Gastrocnemius medialis (tissue), 4 donors: ENCODE measurements around the gene HIC1. TPM values are rescaled to one million over a fixed set of nuclear protein-coding genes. Genes with fewer than 3 reads are reported as not detected.

Source experiments
- ATAC-seq, 2 donors: fragments of 150-250 bp; one replicate each; pipeline ENCODE4 v1.9.1; 2016
- DNase-seq, 2 donors: peaks; one replicate each; pipeline ENCODE4 v3.0.0-alpha.2; 2019
- H3K27ac ChIP-seq, 4 donors: fragments of 200-600 bp; sonication (generic); 1 replicate in 1 of 4; 2 replicates in 3 of 4; pipeline ENCODE4 v1.5.1; 2016 to 2018; ENCODE audit warnings: mild to moderate bottlenecking in 2 of 4, moderate library complexity in 1 of 4
- H3K27me3 ChIP-seq, 3 donors: fragments of 200-600 bp; sonication (generic) in 2 of 3; 1 replicate in 1 of 3; 2 replicates in 2 of 3; pipeline versions ENCODE4 v1.5.1 to v1.6.0; 2016 to 2019; ENCODE audit warnings: mild to moderate bottlenecking in 1 of 3, moderate library complexity in 1 of 3
- H3K36me3 ChIP-seq, 2 donors: fragments of 200-600 bp; sonication (generic) in 1 of 2; one replicate each; pipeline ENCODE4 v1.5.1; 2017 to 2018
- H3K4me1 ChIP-seq, 2 donors: fragments of 200-600 bp; sonication (generic) in 1 of 2; one replicate each; pipeline ENCODE4 v1.5.1; 2016 to 2017; ENCODE audit warnings: mild to moderate bottlenecking in 2 of 2
- H3K4me3 ChIP-seq, 4 donors: fragments of 200-600 bp; sonication (generic) in 3 of 4; 1 replicate in 1 of 4; 2 replicates in 3 of 4; pipeline ENCODE4 v1.5.1; 2016 to 2019; ENCODE audit warnings: mild to moderate bottlenecking in 2 of 4
- H3K9me3 ChIP-seq, 3 donors: fragments of 200-600 bp; sonication (generic) in 2 of 3; 1 replicate in 1 of 3; 2 replicates in 2 of 3; pipeline ENCODE4 v1.5.1; 2016 to 2019
- POLR2A ChIP-seq, 2 donors: fragments of 450-650 bp; IDR thresholded peaks; one replicate each; pipeline ENCODE4 v1.6.1; 2017; ENCODE audit warnings: antibody characterized with exemption in 2 of 2, mild to moderate bottlenecking in 2 of 2, moderate library complexity in 2 of 2
- in situ Hi-C, 4 donors: fragments of 200-750 bp; cut with MboI; loops; one replicate each; pipeline versions ENCODE4 v1.15.0 to v1.8.0; 2017; ENCODE audit warnings: low sequenced_read_pairs in 4 of 4
- intact Hi-C: fragments of 100-400 bp; cut with DNase I; formaldehyde crosslinking; loops from one replicate; pipeline ENCODE4 v1.15.1; 2023; ENCODE audit warnings: low total_unique reads
- total RNA-seq, 4 donors: library from RNA; depleted of rRNA; stranded (reverse); fragments of >200 nt; gene quantifications; one replicate each; pipeline versions ENCODE4 v1.1.0 to v1.2.3, GENCODE V29; 2016
- TF ChIP-seq, protein P1 (sequence below), 5 experiments: fragments of 450-650 bp in 3 of 5; fragments of 200-600 bp in 2 of 5; sonication (generic) in 2 of 5; IDR thresholded peaks in 4 of 5; conservative IDR thresholded peaks in 1 of 5; 1 replicate in 4 of 5; 2 replicates in 1 of 5; pipeline ENCODE4 v1.5.1; 2016 to 2019; ENCODE audit warnings: antibody characterized with exemption in 5 of 5, mild to moderate bottlenecking in 3 of 5, moderate library complexity in 3 of 5

Gene HIC1
- total RNA-seq, 4 donors from 2014 or later = 4.6 to 9.6 (median 6.9) TPM

DNA sequence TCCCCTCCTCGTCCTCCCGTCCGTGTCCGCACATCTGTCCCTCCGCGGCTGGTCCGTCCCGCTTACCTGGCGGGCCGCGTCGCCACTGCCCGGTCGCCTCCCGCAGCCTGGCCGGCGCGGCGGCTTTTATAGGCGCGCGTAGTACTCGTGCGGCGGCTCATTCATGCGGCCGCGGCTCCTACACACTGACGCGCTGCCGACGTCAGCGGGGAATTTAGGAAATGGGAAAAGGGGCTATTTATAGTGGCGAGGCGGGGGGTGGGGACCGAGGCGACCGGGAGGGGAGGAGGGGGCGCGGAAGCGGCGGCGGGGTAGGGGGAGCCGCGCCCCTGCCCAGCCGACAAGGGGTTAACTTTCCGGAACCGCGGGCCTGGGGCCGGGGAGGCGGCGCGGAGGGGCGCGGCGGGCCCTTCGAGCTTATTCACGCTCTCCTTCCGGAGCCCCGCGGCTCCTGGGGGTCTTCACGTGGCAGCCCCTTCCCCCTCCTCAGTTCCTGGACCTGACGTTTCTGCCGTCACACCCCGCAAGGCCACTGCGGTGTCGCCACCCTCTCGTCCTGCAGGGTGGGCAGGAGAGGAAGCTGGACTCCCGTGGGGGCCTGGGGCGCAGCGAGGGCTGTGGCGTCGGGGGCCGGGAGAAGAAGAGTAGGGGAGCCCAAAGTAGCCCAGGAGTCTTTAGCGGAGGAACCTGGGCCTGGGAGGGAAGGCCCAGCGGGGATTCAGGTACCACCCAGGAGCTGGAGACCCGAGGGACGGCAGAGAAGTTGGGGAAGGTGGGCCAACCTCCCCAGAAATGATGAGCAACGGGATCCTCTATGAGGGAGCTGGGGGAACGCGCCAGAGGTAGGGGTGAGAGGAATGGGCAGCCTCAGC, 3.6 kb upstream of the HIC1 start:
- Histone ChIP-seq H3K27me3 (peaks cover 11 to 14% (median 14%) of the 10 kb centered on the region in 3 donors), H3K36me3 (no peaks in the 10 kb centered on the region), H3K27ac (peak overlapping the region; percentile 32 to 57 (median 47)), H3K9me3 (no peaks in the 10 kb centered on the region), H3K4me3 (peak overlapping the region; percentile 43 to 68 (median 64)), H3K4me1 (peaks cover 10 to 26% of the 10 kb centered on the region in 2 donors)
- in situ Hi-C loops = loop anchor here in 1 of 4 donors (5.0 kb wide), 1 partner anchor 196 kb away; no protein-coding TSS in a partner anchor
- intact Hi-C loops = loop anchor here (5.0 kb wide), 3 partner anchors 286 to 351 kb away; partner anchors contain the start of genes MNT, SGSM2 and TSR1
- DNase-seq (no peak), ATAC-seq (no peak)
- no peak for TF ChIP-seq POLR2A (IDR thresholded peaks at IDR 0.05)
- TF ChIP-seq, protein P1, sequence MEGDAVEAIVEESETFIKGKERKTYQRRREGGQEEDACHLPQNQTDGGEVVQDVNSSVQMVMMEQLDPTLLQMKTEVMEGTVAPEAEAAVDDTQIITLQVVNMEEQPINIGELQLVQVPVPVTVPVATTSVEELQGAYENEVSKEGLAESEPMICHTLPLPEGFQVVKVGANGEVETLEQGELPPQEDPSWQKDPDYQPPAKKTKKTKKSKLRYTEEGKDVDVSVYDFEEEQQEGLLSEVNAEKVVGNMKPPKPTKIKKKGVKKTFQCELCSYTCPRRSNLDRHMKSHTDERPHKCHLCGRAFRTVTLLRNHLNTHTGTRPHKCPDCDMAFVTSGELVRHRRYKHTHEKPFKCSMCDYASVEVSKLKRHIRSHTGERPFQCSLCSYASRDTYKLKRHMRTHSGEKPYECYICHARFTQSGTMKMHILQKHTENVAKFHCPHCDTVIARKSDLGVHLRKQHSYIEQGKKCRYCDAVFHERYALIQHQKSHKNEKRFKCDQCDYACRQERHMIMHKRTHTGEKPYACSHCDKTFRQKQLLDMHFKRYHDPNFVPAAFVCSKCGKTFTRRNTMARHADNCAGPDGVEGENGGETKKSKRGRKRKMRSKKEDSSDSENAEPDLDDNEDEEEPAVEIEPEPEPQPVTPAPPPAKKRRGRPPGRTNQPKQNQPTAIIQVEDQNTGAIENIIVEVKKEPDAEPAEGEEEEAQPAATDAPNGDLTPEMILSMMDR (IDR thresholded peaks at IDR 0.05 in 4 of 5, conservative IDR thresholded peaks at IDR 0.05 in 1 of 5) = no peak

DNA sequence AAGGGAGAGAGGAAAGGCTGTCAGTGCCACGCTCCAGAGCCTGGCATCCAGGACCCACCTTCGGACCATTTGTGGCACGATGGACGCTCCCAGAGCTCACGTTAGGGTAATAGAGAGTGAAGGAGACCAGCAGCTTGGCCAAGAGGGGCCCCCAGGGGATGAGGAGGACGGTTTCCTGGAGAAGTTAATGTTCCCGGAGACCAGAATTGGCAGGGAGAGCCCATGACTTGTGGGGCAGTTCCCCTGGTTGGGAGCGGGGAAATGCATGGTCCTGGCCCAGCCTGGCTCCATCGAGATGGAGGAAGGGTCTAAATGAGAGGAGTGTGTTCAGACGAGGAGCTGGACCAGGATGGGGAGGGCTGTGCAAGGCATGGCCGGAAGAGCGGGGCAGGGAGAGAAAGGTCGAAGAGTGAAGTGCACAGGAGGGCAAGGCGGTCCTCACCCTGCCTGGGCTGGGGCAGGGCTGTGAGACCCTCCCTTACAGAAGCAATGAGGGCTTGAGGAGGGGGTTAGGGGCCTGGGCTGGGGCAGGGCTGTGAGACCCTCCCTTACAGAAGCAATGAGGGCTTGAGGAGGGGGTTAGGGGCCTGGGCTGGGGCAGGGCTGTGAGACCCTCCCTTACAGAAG, 2.9 kb upstream of the HIC1 start:
- peaks cover 10 to 26% of the 10 kb centered on the region in 2 donors for H3K4me1 ChIP-seq

DNA sequence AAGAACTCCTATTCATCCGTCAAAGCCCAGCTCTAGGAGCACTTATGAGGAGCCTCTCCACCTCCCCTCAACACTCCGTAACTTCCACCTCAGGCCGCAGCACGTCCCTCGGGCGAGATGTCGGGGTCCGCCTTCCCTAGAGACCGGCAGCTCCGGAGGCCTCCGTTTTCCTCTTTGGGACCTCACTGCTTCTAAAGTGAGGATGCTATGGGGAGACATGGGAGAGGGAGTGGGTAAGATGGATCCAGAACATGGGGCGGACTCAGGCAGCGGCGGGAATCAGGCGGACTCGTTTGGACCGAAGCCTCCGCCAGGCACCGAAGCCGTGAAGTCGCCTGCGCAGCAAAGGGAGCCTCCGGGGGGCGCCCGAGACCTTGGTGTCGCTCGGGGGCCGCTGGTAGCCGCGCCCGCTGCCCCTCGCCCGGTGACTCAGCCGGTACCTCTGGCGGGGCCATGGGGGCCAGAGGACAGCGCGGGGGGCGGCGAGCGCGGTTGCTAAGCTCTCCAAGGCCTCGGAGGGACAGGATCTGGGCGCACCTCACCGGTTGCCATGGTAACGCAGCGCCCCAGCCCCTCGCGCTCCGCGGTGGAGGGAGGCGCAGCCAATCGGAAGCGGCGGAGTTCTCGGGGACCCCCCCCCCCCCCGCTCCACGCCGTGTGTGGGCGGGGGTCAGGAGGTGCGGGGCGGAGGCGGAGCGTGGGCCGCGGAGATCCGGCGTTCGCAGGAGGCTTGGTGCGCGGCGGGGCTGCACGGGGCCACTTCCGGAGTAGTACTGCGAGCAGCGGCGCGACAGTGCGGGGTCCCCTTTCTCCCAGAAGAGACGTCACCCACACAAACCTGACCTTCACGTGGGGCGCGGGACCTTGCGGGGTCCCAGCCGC, 1.3 kb upstream of the HIC1 start:
- DNase-seq (peak in 1 of 2 donors; percentile 51), ATAC-seq (no peak)
- H3K27me3 ChIP-seq = peaks cover 7 to 14% (median 9%) of the 10 kb centered on the region in 3 donors
- no peaks in the 10 kb centered on the region for H3K9me3 ChIP-seq
- peak overlapping the region; percentile 7 to 82 (median 74) for H3K27ac ChIP-seq
- peaks cover 9 to 26% of the 10 kb centered on the region in 2 donors for H3K4me1 ChIP-seq
- no peaks in the 10 kb centered on the region for H3K36me3 ChIP-seq
- no peak for TF ChIP-seq POLR2A (IDR thresholded peaks at IDR 0.05)
- TF ChIP-seq, protein P1 (IDR thresholded peaks at IDR 0.05 in 4 of 5, conservative IDR thresholded peaks at IDR 0.05 in 1 of 5) = peak; percentile 32 to 65 (median 53)
- in situ Hi-C loops (loop anchor here in 1 of 4 donors (5.0 kb wide), 1 partner anchor 194 kb away; no protein-coding TSS in a partner anchor), intact Hi-C loops (loop anchor here (1.0 to 5.0 kb wide), 5 partner anchors 125 to 349 kb away; partner anchors contain the start of genes MNT, SGSM2 and TSR1)
- H3K4me3 ChIP-seq = peak overlapping the region; percentile 47 to 62 (median 54)

More for the DNA sequence above, 2.9 kb upstream of the HIC1 start:
- Histone ChIP-seq H3K9me3 (no peaks in the 10 kb centered on the region), H3K36me3 (no peaks in the 10 kb centered on the region), H3K27ac (peak overlapping the region in 3 of 4 donors; percentile 43 to 57 (median 51)), H3K27me3 (peaks cover 11 to 14% (median 14%) of the 10 kb centered on the region in 3 donors), H3K4me3 (no peak overlapping the region)
- no peak for ATAC-seq
- intact Hi-C loops (loop anchor here (5.0 kb wide), 3 partner anchors 285 to 350 kb away; partner anchors contain the start of genes MNT, SGSM2 and TSR1), in situ Hi-C loops (loop anchor here in 1 of 4 donors (5.0 kb wide), 1 partner anchor 195 kb away; no protein-coding TSS in a partner anchor)
- TF ChIP-seq POLR2A (IDR thresholded peaks at IDR 0.05) = no peak
- TF ChIP-seq, protein P1 (IDR thresholded peaks at IDR 0.05 in 4 of 5, conservative IDR thresholded peaks at IDR 0.05 in 1 of 5) = no peak
- DNase-seq = no peak

DNA sequence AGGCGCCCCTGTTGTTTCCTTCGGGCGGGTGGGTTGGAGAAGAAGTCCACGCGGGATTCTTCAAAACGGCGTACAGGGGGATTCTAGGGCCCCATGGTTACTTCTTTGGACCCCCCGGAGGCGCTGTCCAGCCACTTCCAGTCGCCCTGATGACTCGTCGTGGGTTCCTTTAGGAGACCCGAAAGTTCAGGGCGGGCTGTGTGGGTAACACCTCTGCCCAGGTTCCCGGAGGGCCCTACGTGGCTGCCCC, 716 bp upstream of the HIC1 start:
- Histone ChIP-seq H3K36me3 (no peaks in the 10 kb centered on the region), H3K27ac (peak overlapping the region; percentile 7 to 82 (median 74)), H3K27me3 (peaks cover 1 to 14% (median 3%) of the 10 kb centered on the region in 3 donors), H3K9me3 (no peaks in the 10 kb centered on the region), H3K4me1 (peaks cover 4 to 27% of the 10 kb centered on the region in 2 donors), H3K4me3 (peak overlapping the region; percentile 47 to 62 (median 54))
- intact Hi-C loops (loop anchor here (1.0 to 5.0 kb wide), 5 partner anchors 125 to 348 kb away; partner anchors contain the start of genes MNT, SGSM2 and TSR1), in situ Hi-C loops (loop anchor here in 1 of 4 donors (5.0 kb wide), 1 partner anchor 193 kb away; no protein-coding TSS in a partner anchor)
- no peak for DNase-seq
- no peak for ATAC-seq
- no peak for TF ChIP-seq POLR2A (IDR thresholded peaks at IDR 0.05)
- TF ChIP-seq, protein P1 (IDR thresholded peaks at IDR 0.05 in 4 of 5, conservative IDR thresholded peaks at IDR 0.05 in 1 of 5) = no peak
